ENCODE data around the gene KLHL11.

DNA sequence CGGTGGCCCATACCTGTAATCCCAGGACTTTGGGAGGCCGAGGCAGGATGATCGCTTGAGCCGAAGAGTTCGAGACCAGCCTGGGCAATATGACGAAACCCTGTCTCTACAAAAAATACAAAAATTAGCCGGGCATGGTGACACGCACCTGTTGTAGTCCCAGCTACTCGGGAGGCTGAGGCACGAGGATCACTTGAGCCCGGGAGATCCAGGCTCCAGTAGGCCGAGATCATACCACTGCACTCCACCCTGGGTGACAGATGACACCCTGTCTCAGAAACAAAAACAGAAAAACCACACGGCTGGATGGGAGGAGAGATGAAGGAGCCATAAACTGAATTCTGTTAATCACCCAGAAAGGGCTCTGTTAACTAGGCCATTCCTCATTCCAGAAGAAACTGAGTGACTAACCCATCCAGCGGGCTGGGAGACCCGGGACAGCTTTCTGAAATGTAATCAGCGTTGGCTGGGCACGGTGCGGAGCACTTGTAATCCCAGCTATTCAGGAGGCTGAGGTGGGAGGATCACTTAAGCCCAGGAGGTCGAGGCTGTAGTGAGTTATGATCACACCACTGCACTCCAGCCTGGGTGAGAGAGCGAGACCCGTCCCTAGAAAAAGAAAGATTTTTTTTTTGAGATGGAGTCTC is 28.6 kb downstream of the KLHL11 start:
- TF ChIP-seq, protein P1, sequence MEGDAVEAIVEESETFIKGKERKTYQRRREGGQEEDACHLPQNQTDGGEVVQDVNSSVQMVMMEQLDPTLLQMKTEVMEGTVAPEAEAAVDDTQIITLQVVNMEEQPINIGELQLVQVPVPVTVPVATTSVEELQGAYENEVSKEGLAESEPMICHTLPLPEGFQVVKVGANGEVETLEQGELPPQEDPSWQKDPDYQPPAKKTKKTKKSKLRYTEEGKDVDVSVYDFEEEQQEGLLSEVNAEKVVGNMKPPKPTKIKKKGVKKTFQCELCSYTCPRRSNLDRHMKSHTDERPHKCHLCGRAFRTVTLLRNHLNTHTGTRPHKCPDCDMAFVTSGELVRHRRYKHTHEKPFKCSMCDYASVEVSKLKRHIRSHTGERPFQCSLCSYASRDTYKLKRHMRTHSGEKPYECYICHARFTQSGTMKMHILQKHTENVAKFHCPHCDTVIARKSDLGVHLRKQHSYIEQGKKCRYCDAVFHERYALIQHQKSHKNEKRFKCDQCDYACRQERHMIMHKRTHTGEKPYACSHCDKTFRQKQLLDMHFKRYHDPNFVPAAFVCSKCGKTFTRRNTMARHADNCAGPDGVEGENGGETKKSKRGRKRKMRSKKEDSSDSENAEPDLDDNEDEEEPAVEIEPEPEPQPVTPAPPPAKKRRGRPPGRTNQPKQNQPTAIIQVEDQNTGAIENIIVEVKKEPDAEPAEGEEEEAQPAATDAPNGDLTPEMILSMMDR (conservative IDR thresholded peaks at IDR 0.05 in 1 of 2, IDR thresholded peaks at IDR 0.05 in 1 of 2; ENCODE audit: low read depth in 1 of 2, low read length in 2 of 2) = no peak
- no peak for TF ChIP-seq EZH2 (IDR thresholded peaks at IDR 0.05; ENCODE audit: low read length, missing control alignments)
